ENCODE measurements around the gene C16orf74. TPM values are rescaled to one million over a fixed set of nuclear protein-coding genes. Genes with fewer than 3 reads are reported as not detected.

C16orf74 gene
- total RNA-seq, 2 donors from 2014 or later = 0.83 to 1.0 TPM

- DNase-seq (ENCODE audit: low spot score) = no peak
- intact Hi-C loops (cut with DNase I) = no loop called here
Measured at GRCh38 chr16:85664580-85665372, 86.1 kb downstream of the C16orf74 start.

GRCh38 chr16:85663891-85664321 is 87.0 kb downstream of the C16orf74 start:
- intact Hi-C loops (cut with DNase I) = no loop called here
- no peak for DNase-seq (ENCODE audit: low spot score)

- no peak for DNase-seq (ENCODE audit: low spot score)
- intact Hi-C loops (cut with DNase I) = no loop called here
Measured at GRCh38 chr16:85662976-85663830, 87.7 kb downstream of the C16orf74 start.

GRCh38 chr16:85662482-85662812 is 88.4 kb downstream of the C16orf74 start:
- DNase-seq (ENCODE audit: low spot score) = no peak
- intact Hi-C loops (cut with DNase I) = no loop called here

- intact Hi-C loops (cut with DNase I) = no loop called here
- no peak for DNase-seq (ENCODE audit: low spot score)
Measured at GRCh38 chr16:85661740-85662481, 89.0 kb downstream of the C16orf74 start.

GRCh38 chr16:85660843-85661739 is 89.8 kb downstream of the C16orf74 start:
- no peak for DNase-seq (ENCODE audit: low spot score)
- intact Hi-C loops (cut with DNase I) = no loop called here

- no peak for DNase-seq (ENCODE audit: low spot score)
- intact Hi-C loops (cut with DNase I) = no loop called here
Measured at GRCh38 chr16:85659805-85660511, 90.9 kb downstream of the C16orf74 start.

GRCh38 chr16:85659336-85659735 is 91.6 kb downstream of the C16orf74 start:
- no peak for DNase-seq (ENCODE audit: low spot score)
- intact Hi-C loops (cut with DNase I) = no loop called here

GRCh38 chr16:85658504-85659326 is 92.2 kb downstream of the C16orf74 start:
- no peak for DNase-seq (ENCODE audit: low spot score)
- intact Hi-C loops (cut with DNase I) = no loop called here

- intact Hi-C loops (cut with DNase I) = no loop called here
- DNase-seq (ENCODE audit: low spot score) = no peak
Measured at GRCh38 chr16:85657996-85658395, 92.9 kb downstream of the C16orf74 start.

Small RNA genes within 50 kb of the gene (microRNA-seq; reads per million reads assigned to microRNA genes)
- 0 reads per million in 2 donors for gene MIR1910 (ENCODE audit: borderline microRNAs expressed in 2 of 2)

Other genes with a start within 250 kb of the C16orf74 start
- gene GSE1, start 137.8 kb downstream of the C16orf74 start, total RNA-seq = 10 to 100 TPM; 57.2 to 62.5 TPM
- under 1 TPM; 0.19 to 0.56 TPM for gene GINS2, start 62.1 kb downstream of the C16orf74 start, total RNA-seq
- gene EMC8, start 48.4 kb upstream of the C16orf74 start, total RNA-seq = 10 to 100 TPM; 17.4 to 19.4 TPM
- gene COX4I1, start 48.6 kb upstream of the C16orf74 start, total RNA-seq = 100 to 1,000 TPM; 273 to 322 TPM
- gene IRF8, start 148.1 kb upstream of the C16orf74 start, total RNA-seq = 10 to 100 TPM in 1 of 2 donors, 1 to 10 TPM in 1; 6.3 to 18.7 TPM

Data from posterior vena cava (tissue), 2 donors.